Calu3 (cell line): ENCODE results near the gene DOCK11. TPM values are rescaled to one million over a fixed set of nuclear protein-coding genes. Genes with fewer than 3 reads are reported as not detected.
A peak's percentile ranks its signal among the peaks of the same experiment; 100 is the strongest.

Experiments
- BruUV-seq: library from RNA; stranded (reverse); fragments of 400-500 nt; replicated peaks from 2 replicates; lab custom pipeline; 2021; lab: Mats Ljungman, UMichigan
- CTCF ChIA-PET: fragments of 300-600 bp; sonication (Branson Sonifier 250); formaldehyde crosslinking; loops from one replicate; lab custom pipeline; 2022; ENCODE audit warnings: antibody characterized with exemption; lab: Charles Lee
- DNase-seq: peaks from one replicate; pipeline ENCODE4 v3.0.0; 2022
- H3K27ac Mint-ChIP-seq: one replicate; pipeline ENCODE4 v1.8.0; 2022; ENCODE audit warnings: mixed read lengths; ENCODE audit not compliant: unreplicated experiment
- H3K27me3 Mint-ChIP-seq: one replicate; pipeline ENCODE4 v1.8.0; 2022; ENCODE audit warnings: mixed read lengths; ENCODE audit not compliant: unreplicated experiment
- H3K36me3 Mint-ChIP-seq: one replicate; pipeline ENCODE4 v1.8.0; 2022; ENCODE audit warnings: mild to moderate bottlenecking, moderate library complexity, mixed read lengths; ENCODE audit not compliant: insufficient read depth, unreplicated experiment
- H3K4me1 Mint-ChIP-seq: one replicate; pipeline ENCODE4 v1.8.0; 2022; ENCODE audit warnings: mild to moderate bottlenecking, low read depth, mixed read lengths; ENCODE audit not compliant: unreplicated experiment
- H3K4me3 Mint-ChIP-seq: one replicate; pipeline ENCODE4 v1.8.0; 2022; ENCODE audit warnings: mild to moderate bottlenecking, low read depth, moderate library complexity, mixed read lengths; ENCODE audit not compliant: unreplicated experiment
- H3K9me3 Mint-ChIP-seq: one replicate; pipeline ENCODE4 v1.8.0; 2022; ENCODE audit warnings: low read depth, mixed read lengths; ENCODE audit not compliant: unreplicated experiment
- intact Hi-C: fragments of 100-400 bp; cut with micrococcal nuclease; formaldehyde crosslinking; loops from one replicate; pipeline ENCODE4 v1.10.0; 2022; ENCODE audit not compliant: unreplicated experiment
- total RNA-seq: library from RNA; stranded (reverse); gene quantifications from 2 replicates; pipeline ENCODE4 v1.2.3, GENCODE V29; 2022
- TF ChIP-seq, protein P1 (sequence below): fragments of 200-600 bp; IDR thresholded peaks from one replicate; pipeline ENCODE4 v1.8.0; 2022; ENCODE audit warnings: antibody characterized with exemption; ENCODE audit not compliant: unreplicated experiment

Gene DOCK11
- total RNA-seq, 1 experiment from 2014 or later: 1.9 TPM

DNA sequence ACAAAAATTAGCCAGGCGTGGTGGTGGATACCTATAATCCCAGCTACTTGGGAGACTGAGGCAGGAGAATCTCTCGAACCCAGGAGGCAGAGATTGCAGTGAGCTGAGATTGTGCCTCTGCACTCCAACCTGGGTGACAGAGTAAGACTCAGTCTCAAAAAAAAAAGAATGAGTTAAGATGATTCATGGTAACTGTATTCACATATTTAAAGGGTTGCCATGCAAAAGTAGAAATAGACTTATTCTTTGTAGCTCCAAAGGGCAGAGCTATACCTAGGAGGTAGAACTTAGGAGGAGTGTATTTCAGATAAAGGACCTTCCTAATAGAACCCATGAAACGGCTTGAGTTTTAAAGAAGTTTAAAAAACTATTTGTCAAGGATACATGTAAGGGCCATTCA, 127.4 kb downstream of the DOCK11 start:
- no peaks in the 10 kb centered on the region for H3K27me3 Mint-ChIP-seq
- no peak overlapping the region for H3K4me3 Mint-ChIP-seq
- BruUV-seq: no TSS peak
- no peak for DNase-seq
- H3K9me3 Mint-ChIP-seq: no peaks in the 10 kb centered on the region
- TF ChIP-seq, protein P1, sequence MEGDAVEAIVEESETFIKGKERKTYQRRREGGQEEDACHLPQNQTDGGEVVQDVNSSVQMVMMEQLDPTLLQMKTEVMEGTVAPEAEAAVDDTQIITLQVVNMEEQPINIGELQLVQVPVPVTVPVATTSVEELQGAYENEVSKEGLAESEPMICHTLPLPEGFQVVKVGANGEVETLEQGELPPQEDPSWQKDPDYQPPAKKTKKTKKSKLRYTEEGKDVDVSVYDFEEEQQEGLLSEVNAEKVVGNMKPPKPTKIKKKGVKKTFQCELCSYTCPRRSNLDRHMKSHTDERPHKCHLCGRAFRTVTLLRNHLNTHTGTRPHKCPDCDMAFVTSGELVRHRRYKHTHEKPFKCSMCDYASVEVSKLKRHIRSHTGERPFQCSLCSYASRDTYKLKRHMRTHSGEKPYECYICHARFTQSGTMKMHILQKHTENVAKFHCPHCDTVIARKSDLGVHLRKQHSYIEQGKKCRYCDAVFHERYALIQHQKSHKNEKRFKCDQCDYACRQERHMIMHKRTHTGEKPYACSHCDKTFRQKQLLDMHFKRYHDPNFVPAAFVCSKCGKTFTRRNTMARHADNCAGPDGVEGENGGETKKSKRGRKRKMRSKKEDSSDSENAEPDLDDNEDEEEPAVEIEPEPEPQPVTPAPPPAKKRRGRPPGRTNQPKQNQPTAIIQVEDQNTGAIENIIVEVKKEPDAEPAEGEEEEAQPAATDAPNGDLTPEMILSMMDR: no peak
- no peak overlapping the region for H3K27ac Mint-ChIP-seq
- H3K36me3 Mint-ChIP-seq: no peaks in the 10 kb centered on the region
- CTCF ChIA-PET: no interaction called here
- intact Hi-C loops: no loop called here
- no peaks in the 10 kb centered on the region for H3K4me1 Mint-ChIP-seq

DNA sequence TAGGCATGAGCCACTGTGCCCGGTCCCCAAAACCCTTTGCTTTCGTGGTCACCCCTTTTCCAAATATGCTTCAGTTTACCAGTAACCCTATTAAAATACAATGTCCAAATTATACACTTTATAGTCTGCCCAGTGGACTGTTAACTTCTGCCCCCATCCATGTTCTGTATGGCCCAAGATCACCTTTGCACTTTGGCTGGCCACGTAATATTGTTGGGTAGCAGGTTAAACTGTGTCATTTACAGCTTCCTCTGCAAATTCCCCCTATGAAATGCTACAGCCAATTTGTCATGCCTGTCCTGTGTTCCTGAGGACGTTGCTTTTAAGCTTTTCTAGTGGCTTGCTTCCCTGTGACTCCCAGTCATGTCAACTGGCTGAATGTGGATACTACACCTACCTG, 130.7 kb downstream of the DOCK11 start:
- CTCF ChIA-PET: no interaction called here
- Mint-ChIP-seq H3K27ac (no peak overlapping the region), H3K27me3 (no peaks in the 10 kb centered on the region), H3K36me3 (no peaks in the 10 kb centered on the region), H3K4me1 (no peaks in the 10 kb centered on the region), H3K9me3 (no peaks in the 10 kb centered on the region), H3K4me3 (no peak overlapping the region)
- TF ChIP-seq, protein P1: no peak
- DNase-seq: no peak
- intact Hi-C loops: no loop called here
- no TSS peak for BruUV-seq

DNA sequence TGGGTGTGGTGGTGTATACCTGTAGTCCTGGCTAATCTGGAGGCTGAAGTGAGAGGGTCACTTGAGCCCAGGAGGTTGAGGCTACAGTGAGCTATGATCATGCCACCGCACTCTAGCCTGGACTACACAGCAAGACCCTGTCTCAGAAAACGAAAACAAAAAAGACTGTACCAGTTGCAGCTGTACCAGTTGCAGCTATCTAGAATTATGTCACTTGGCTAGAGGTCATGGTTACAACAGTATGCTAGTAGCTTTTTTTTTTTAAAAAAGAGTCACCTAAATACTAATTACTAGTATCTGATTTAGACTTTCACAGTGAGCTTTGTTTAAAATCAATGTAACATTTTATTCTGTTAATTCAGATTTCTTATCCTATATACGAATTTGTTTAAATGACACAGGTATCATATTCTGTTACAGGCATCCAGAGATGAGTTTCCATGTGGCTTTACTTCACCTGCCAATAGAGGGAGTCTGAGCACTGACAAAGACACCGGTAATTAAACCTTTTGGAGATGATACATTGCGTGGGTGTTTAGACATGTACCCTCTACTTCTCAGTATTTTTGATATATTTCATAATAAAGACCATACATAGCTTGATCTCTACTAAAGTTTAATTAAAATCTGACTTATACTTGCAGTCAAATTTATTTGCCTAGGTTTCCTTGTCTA, 131.6 kb downstream of the DOCK11 start:
- intact Hi-C loops: no loop called here
- no peaks in the 10 kb centered on the region for H3K4me1 Mint-ChIP-seq
- no peak overlapping the region for H3K27ac Mint-ChIP-seq
- BruUV-seq: no TSS peak
- no peaks in the 10 kb centered on the region for H3K27me3 Mint-ChIP-seq
- CTCF ChIA-PET: interaction anchor here (1.1 to 1.4 kb wide), 2 partner anchors 168 to 180 kb away, joined by 3 to 4 read pairs; no protein-coding TSS in a partner anchor
- no peak overlapping the region for H3K4me3 Mint-ChIP-seq
- H3K36me3 Mint-ChIP-seq: no peaks in the 10 kb centered on the region
- peak; percentile 2 for DNase-seq
- no peaks in the 10 kb centered on the region for H3K9me3 Mint-ChIP-seq
- TF ChIP-seq, protein P1: peak; percentile 31

DNA sequence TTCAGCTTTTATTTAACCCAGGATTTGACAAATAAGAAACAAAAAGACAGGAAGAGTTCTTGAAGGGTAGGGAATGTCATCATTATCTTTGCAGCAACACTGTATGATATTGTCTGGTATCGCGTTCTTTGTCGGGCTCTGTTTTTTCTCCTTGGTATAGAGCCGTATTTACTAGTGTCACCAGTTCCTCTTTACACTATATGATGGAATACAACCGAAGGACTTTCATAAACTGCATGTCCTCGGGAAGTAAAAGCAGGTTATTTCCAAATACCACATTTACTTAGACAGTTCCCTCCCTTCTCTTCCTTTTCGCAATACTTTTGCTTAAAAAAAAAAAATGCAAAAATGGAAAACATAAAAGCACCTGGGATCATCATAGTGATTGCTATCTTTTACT, 135.2 kb downstream of the DOCK11 start:
- DNase-seq: no peak
- Mint-ChIP-seq H3K27me3 (no peaks in the 10 kb centered on the region), H3K36me3 (no peaks in the 10 kb centered on the region), H3K4me3 (no peak overlapping the region), H3K27ac (no peak overlapping the region), H3K4me1 (no peaks in the 10 kb centered on the region), H3K9me3 (no peaks in the 10 kb centered on the region)
- intact Hi-C loops: no loop called here
- TF ChIP-seq, protein P1: no peak
- BruUV-seq: no TSS peak
- CTCF ChIA-PET: interaction anchor here (0.7 kb wide), 1 partner anchor 171 kb away, joined by 3 read pairs; no protein-coding TSS in a partner anchor
